ENCODE measurements around the gene GCGR.

Gene GCGR

GRCh38 chr17:81812571-81813370, 8.8 kb downstream of the GCGR start:
- DNase-seq, result no peak

- no peak for DNase-seq
Measured at GRCh38 chr17:81813371-81813684, 9.4 kb downstream of the GCGR start.

- DNase-seq, result no peak
Measured at GRCh38 chr17:81813861-81814683, 10.1 kb downstream of the GCGR start.

- peak; percentile 91 for DNase-seq
Measured at GRCh38 chr17:81814748-81815645, 11.0 kb downstream of the GCGR start.

- no peak for DNase-seq
Measured at GRCh38 chr17:81815646-81815986, 11.7 kb downstream of the GCGR start.

- DNase-seq, result no peak
Measured at GRCh38 chr17:81817758-81818147, 13.8 kb downstream of the GCGR start.

- no peak for DNase-seq
Measured at GRCh38 chr17:81819708-81820107, 15.8 kb downstream of the GCGR start.

GRCh38 chr17:81821147-81821546, 17.2 kb downstream of the GCGR start:
- no peak for DNase-seq

GRCh38 chr17:81821603-81822311, 17.8 kb downstream of the GCGR start:
- peak; percentile 90 for DNase-seq

GRCh38 chr17:81822312-81822637, 18.3 kb downstream of the GCGR start:
- no peak for DNase-seq

- no peak for DNase-seq
Measured at GRCh38 chr17:81822996-81823819, 19.3 kb downstream of the GCGR start.

GRCh38 chr17:81823820-81824550, 20.0 kb downstream of the GCGR start:
- no peak for DNase-seq

- DNase-seq, result no peak
Measured at GRCh38 chr17:81824595-81824994, 20.6 kb downstream of the GCGR start.

- no peak for DNase-seq
Measured at GRCh38 chr17:81825841-81826466, 22.0 kb downstream of the GCGR start.

GRCh38 chr17:81828656-81829055, 24.7 kb downstream of the GCGR start:
- no peak for DNase-seq

GRCh38 chr17:81829858-81830257, 25.9 kb downstream of the GCGR start:
- no peak for DNase-seq

GRCh38 chr17:81831563-81831956, 27.6 kb downstream of the GCGR start:
- no peak for DNase-seq

GRCh38 chr17:81831957-81832607, 28.1 kb downstream of the GCGR start:
- DNase-seq, result peak; percentile 32

GRCh38 chr17:81832608-81833159, 28.7 kb downstream of the GCGR start:
- no peak for DNase-seq

Data from COR-L47 (cell line).